Keratinocyte (primary cell): Measurements from ENCODE around the gene AKAP13. TPM values are rescaled to one million over a fixed set of nuclear protein-coding genes. Genes with fewer than 3 reads are reported as not detected.

Experiments
- DNase-seq: peaks from one replicate; pipeline ENCODE4 v3.0.0-alpha.2; 2011; ENCODE audit warnings: low read depth, missing footprints, low spot score
- FAIRE-seq: peaks from 2 replicates; lab custom pipeline; 2011; peaks lifted over from hg19 to GRCh38; lab: Jason Lieb, UNC
- H2AFZ ChIP-seq: 2 replicates; pipeline ENCODE4 v1.6.0; 2012; ENCODE audit warnings: low read length, control low read depth, inconsistent platforms; ENCODE audit not compliant: control insufficient read depth
- H3K27ac ChIP-seq: 2 replicates; pipeline ENCODE4 v1.5.1; 2011; ENCODE audit warnings: low read length; ENCODE audit not compliant: control insufficient read depth, insufficient read depth
- H3K27me3 ChIP-seq: 3 replicates; pipeline ENCODE4 v1.6.0; 2011; ENCODE audit warnings: low read length; ENCODE audit not compliant: control insufficient read depth, insufficient read depth; ENCODE audit errors: extremely low read depth
- H3K36me3 ChIP-seq, 2 experiments: 2 replicates in 1 of 2; 3 replicates in 1 of 2; pipeline ENCODE4 v1.5.1; 2011; ENCODE audit warnings: low read length in 2 of 2, mild to moderate bottlenecking in 1 of 2; ENCODE audit not compliant: control insufficient read depth in 2 of 2, insufficient read depth in 2 of 2; ENCODE audit errors: extremely low read depth in 1 of 2
- H3K4me1 ChIP-seq: 3 replicates; pipeline ENCODE4 v1.5.1; 2011; ENCODE audit warnings: low read length; ENCODE audit not compliant: control insufficient read depth, insufficient read depth; ENCODE audit errors: extremely low read depth
- H3K4me2 ChIP-seq: 3 replicates; pipeline ENCODE4 v1.6.0; 2011; ENCODE audit warnings: low read depth, low read length; ENCODE audit not compliant: control insufficient read depth, insufficient read depth; ENCODE audit errors: extremely low read depth
- H3K4me3 ChIP-seq, 3 experiments: fragments of 200-600 bp in 1 of 3; sonication (generic) in 1 of 3; 2 replicates in 2 of 3; 3 replicates in 1 of 3; pipeline ENCODE4 v1.5.1; 2011 to 2016; ENCODE audit warnings: low read length in 3 of 3, mild to moderate bottlenecking in 3 of 3, control low read depth in 2 of 3, inconsistent platforms in 1 of 3, low read depth in 1 of 3, mixed read lengths in 1 of 3, mixed run types in 1 of 3, moderate library complexity in 1 of 3; ENCODE audit not compliant: control insufficient read depth in 2 of 3, insufficient read depth in 2 of 3; ENCODE audit errors: extremely low read depth in 1 of 3
- H3K79me2 ChIP-seq: 2 replicates; pipeline ENCODE4 v1.6.0; 2012; ENCODE audit warnings: low read length; ENCODE audit not compliant: control insufficient read depth, insufficient read depth
- H3K9ac ChIP-seq: 3 replicates; pipeline ENCODE4 v1.6.0; 2011; ENCODE audit warnings: low read length; ENCODE audit not compliant: control insufficient read depth, insufficient read depth; ENCODE audit errors: extremely low read depth
- H3K9me1 ChIP-seq: 3 replicates; pipeline ENCODE4 v1.6.0; 2011; ENCODE audit warnings: low read length; ENCODE audit not compliant: control insufficient read depth, insufficient read depth; ENCODE audit errors: extremely low read depth
- H3K9me3 ChIP-seq: 2 replicates; pipeline ENCODE4 v1.5.1; 2012; ENCODE audit warnings: low read depth, low read length; ENCODE audit not compliant: control insufficient read depth
- H4K20me1 ChIP-seq: 3 replicates; pipeline ENCODE4 v1.6.0; 2011; ENCODE audit warnings: low read length; ENCODE audit not compliant: control insufficient read depth, insufficient read depth; ENCODE audit errors: extremely low read depth
- EZH2 ChIP-seq: IDR thresholded peaks from one replicate; pipeline ENCODE4 v1.6.1; 2012; ENCODE audit warnings: inconsistent platforms, mild to moderate bottlenecking, low read length, moderate library complexity
- dilution Hi-C: fragments of 300-500 bp; cut with MboI; formaldehyde crosslinking; loops from one replicate; pipeline ENCODE4 v1.7.0; 2020; ENCODE audit warnings: low sequenced_read_pairs; ENCODE audit not compliant: extremely low pct_ligation_motif_present
- polyA plus RNA-seq, 5 experiments: library from polyadenylated mRNA; depleted of rRNA in 3 of 5; stranded (reverse) in 3 of 5; stranded (forward) in 1 of 5; unstranded in 1 of 5; fragments of >200 nt; gene quantifications; 1 replicate in 1 of 5; 2 replicates in 3 of 5; 3 replicates in 1 of 5; pipeline versions ENCODE4 v1.2.1 to v1.2.3, GENCODE V29; 2011 to 2012; ENCODE audit warnings: missing spikeins in 2 of 5, low read depth in 1 of 5, low replicate concordance in 1 of 5
- TF ChIP-seq, protein P1 (sequence below), 3 experiments: IDR thresholded peaks in 1 of 3; conservative IDR thresholded peaks in 1 of 3; optimal IDR thresholded peaks in 1 of 3; 2 replicates in 2 of 3; 3 replicates in 1 of 3; pipeline versions ENCODE3 to v1.5.1; 2011; ENCODE audit warnings: low read length in 3 of 3, mild to moderate bottlenecking in 3 of 3, moderate library complexity in 2 of 3, control low read depth in 1 of 3, inconsistent platforms in 1 of 3; ENCODE audit not compliant: insufficient read depth in 2 of 3; ENCODE audit errors: extremely low read depth in 1 of 3

The AKAP13 gene
- polyA plus RNA-seq, 1 donor (not counting 4 experiments of a cell fraction or from before 2014, with no cell fraction given): 16.7 TPM

DNA sequence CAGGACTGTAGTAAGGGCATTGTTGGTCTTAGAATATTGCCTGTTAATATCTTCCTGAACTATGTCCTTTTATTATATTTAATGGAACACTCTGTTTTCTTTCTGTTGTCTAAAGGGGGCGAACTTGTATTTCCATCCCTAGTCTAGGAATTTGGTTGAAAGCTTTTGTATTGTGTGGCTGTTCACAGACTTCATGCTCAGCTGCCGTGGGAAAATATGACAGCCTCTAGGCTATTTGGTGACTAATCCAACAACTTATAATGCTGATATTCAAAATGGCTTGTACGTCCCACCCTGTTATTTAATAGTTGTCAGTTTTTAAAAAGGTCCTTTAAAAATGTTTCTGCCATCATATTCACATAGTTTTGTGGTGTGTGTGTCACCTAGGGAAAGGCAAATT lies 211.7 kb downstream of the AKAP13 start:
- peaks cover 40% of the 10 kb centered on the region for H3K4me1 ChIP-seq
- H3K9me3 ChIP-seq: no peaks in the 10 kb centered on the region
- FAIRE-seq (peak; percentile 70), DNase-seq (no peak)
- H4K20me1 ChIP-seq: no peaks in the 10 kb centered on the region
- dilution Hi-C loops: no loop called here
- H3K9ac ChIP-seq: no peak overlapping the region
- H3K4me2 ChIP-seq: peak overlapping the region; percentile 20
- H3K79me2 ChIP-seq: peaks cover 10% of the 10 kb centered on the region
- no peak overlapping the region for H2AFZ ChIP-seq
- no peak for TF ChIP-seq EZH2
- TF ChIP-seq, protein P1, sequence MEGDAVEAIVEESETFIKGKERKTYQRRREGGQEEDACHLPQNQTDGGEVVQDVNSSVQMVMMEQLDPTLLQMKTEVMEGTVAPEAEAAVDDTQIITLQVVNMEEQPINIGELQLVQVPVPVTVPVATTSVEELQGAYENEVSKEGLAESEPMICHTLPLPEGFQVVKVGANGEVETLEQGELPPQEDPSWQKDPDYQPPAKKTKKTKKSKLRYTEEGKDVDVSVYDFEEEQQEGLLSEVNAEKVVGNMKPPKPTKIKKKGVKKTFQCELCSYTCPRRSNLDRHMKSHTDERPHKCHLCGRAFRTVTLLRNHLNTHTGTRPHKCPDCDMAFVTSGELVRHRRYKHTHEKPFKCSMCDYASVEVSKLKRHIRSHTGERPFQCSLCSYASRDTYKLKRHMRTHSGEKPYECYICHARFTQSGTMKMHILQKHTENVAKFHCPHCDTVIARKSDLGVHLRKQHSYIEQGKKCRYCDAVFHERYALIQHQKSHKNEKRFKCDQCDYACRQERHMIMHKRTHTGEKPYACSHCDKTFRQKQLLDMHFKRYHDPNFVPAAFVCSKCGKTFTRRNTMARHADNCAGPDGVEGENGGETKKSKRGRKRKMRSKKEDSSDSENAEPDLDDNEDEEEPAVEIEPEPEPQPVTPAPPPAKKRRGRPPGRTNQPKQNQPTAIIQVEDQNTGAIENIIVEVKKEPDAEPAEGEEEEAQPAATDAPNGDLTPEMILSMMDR (optimal IDR thresholded peaks at IDR 0.05 in 1 of 3, IDR thresholded peaks at IDR 0.05 in 1 of 3, conservative IDR thresholded peaks at IDR 0.05 in 1 of 3; ENCODE audit: extremely low read depth in 1 of 3, insufficient read depth in 2 of 3, low read length in 3 of 3): peak in 1 of 3 experiments; percentile 19
- H3K4me3 ChIP-seq: no peak overlapping the region
- H3K36me3 ChIP-seq: peaks cover 0 to 4% of the 10 kb centered on the region in 2 experiments
- peak overlapping the region; percentile 56 for H3K27ac ChIP-seq
- no peaks in the 10 kb centered on the region for H3K27me3 ChIP-seq
- no peaks in the 10 kb centered on the region for H3K9me1 ChIP-seq

DNA sequence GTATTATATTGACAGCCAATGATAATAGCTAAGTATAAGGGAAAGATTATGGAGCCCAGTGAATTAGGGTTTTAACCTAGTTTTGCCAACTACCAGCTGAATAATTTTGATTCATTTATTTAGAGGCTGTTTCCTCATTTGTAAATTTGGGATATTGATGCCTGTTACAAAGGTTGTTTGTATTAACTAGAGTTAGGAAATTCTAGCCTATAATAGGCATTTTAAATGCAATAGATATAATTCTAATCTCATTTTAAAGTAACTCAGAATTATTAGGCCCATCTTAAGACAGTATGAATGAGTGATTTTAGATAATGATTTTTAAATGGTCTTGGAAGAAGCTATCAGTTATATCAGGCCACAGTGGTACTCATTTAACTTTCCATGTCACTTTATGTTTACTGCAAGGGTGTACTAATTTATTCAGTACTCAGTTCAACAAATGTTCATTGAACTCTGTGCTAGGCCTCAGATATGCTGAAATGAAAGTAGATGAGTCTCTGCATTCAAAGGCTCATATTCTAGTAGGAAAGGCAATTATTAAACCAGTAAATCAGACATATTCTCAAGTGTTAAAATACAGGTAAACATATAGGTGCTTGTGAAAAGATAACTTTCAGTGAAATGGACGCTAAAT lies 213.5 kb downstream of the AKAP13 start:
- H4K20me1 ChIP-seq: no peaks in the 10 kb centered on the region
- H3K27ac ChIP-seq: no peak overlapping the region
- H3K4me1 ChIP-seq: peaks cover 27% of the 10 kb centered on the region
- H3K4me2 ChIP-seq: no peak overlapping the region
- no peak for DNase-seq
- H3K27me3 ChIP-seq: no peaks in the 10 kb centered on the region
- H3K4me3 ChIP-seq: no peak overlapping the region
- dilution Hi-C loops: no loop called here
- no peaks in the 10 kb centered on the region for H3K9me3 ChIP-seq
- peaks cover 0 to 4% of the 10 kb centered on the region in 2 experiments for H3K36me3 ChIP-seq
- no peaks in the 10 kb centered on the region for H3K9me1 ChIP-seq
- peaks cover 12% of the 10 kb centered on the region for H3K79me2 ChIP-seq
- TF ChIP-seq EZH2: no peak
- TF ChIP-seq, protein P1 (optimal IDR thresholded peaks at IDR 0.05 in 1 of 3, IDR thresholded peaks at IDR 0.05 in 1 of 3, conservative IDR thresholded peaks at IDR 0.05 in 1 of 3; ENCODE audit: extremely low read depth in 1 of 3, insufficient read depth in 2 of 3, low read length in 3 of 3): no peak
- no peak for FAIRE-seq
- H3K9ac ChIP-seq: no peak overlapping the region
- H2AFZ ChIP-seq: no peak overlapping the region
